Measurements from ENCODE around the gene PHF19.

Gene PHF19

GRCh38 chr9:120841930-120842684 lies 34.9 kb downstream of the PHF19 start:
- H3K27ac ChIP-seq (replicated peaks; ENCODE audit: low read length) = peak overlapping the region; percentile 80
- H3K23ac ChIP-seq (ENCODE audit: low read depth, low read length, poor library complexity) = peak overlapping the region; percentile 98
- H3K27me3 ChIP-seq (ENCODE audit: control insufficient read depth in 3 of 3, insufficient read depth in 3 of 3, low read depth in 1 of 3, low read length in 3 of 3) = no peaks in the 10 kb centered on the region
- peak overlapping the region; percentile 21 for H2BK120ac ChIP-seq (ENCODE audit: low read depth, low read length)
- peak overlapping the region; percentile 85 for H2BK5ac ChIP-seq (ENCODE audit: low read length)
- peak; percentile 23 for DNase-seq (ENCODE audit: low spot score)
- H3K79me1 ChIP-seq (ENCODE audit: low read depth, low read length) = peaks cover 8% of the 10 kb centered on the region
- peak overlapping the region; percentile 49 for H2BK15ac ChIP-seq (ENCODE audit: low read length)
- peak overlapping the region; percentile 99 for H3K18ac ChIP-seq (ENCODE audit: low read length)
- H4K91ac ChIP-seq (ENCODE audit: low read depth, low read length, poor library complexity) = no peak overlapping the region
- peaks cover 0 to 2% of the 10 kb centered on the region in 2 donors for H3K9me3 ChIP-seq (replicated peaks in 1 of 2; ENCODE audit: control insufficient read depth in 2 of 2, insufficient read depth in 1 of 2, low read depth in 1 of 2, low read length in 2 of 2)
- peaks cover 4 to 6% of the 10 kb centered on the region in 2 donors for H3K4me1 ChIP-seq (ENCODE audit: control insufficient read depth in 2 of 2, insufficient read depth in 1 of 2, low read depth in 1 of 2, low read length in 2 of 2)
- H4K8ac ChIP-seq (ENCODE audit: low read depth, low read length) = peak overlapping the region; percentile 95
- peak overlapping the region; percentile 70 for H2AK5ac ChIP-seq (ENCODE audit: low read depth, low read length)
- peak overlapping the region; percentile 91 for H3K4ac ChIP-seq (ENCODE audit: low read length)
- H2BK12ac ChIP-seq (ENCODE audit: low read length) = no peak overlapping the region
- peaks cover 0 to 3% of the 10 kb centered on the region in 2 donors for H3K36me3 ChIP-seq (replicated peaks in 1 of 2; ENCODE audit: control insufficient read depth in 2 of 2, insufficient read depth in 2 of 2, low read length in 2 of 2)
- no peak overlapping the region for H2AFZ ChIP-seq (ENCODE audit: low read length)
- peak overlapping the region; percentile 93 for H3K9ac ChIP-seq (ENCODE audit: low read depth, low read length, poor library complexity)
- peak overlapping the region; percentile 83 for H3K14ac ChIP-seq (ENCODE audit: low read length)
- WGBS, 2 donors (ENCODE audit: extremely low coverage in 2 of 2, insufficient read length in 2 of 2, insufficient replicate concordance in 1 of 2) = no CpG with 5 or more reads among the region's 18 CpGs
- H3K4me2 ChIP-seq (ENCODE audit: insufficient read depth, low read length, poor library complexity, severe bottlenecking) = peak overlapping the region; percentile 94
- peak overlapping the region in 1 of 2 donors; percentile 97 for H3K4me3 ChIP-seq (ENCODE audit: low read length in 2 of 2)

DNA sequence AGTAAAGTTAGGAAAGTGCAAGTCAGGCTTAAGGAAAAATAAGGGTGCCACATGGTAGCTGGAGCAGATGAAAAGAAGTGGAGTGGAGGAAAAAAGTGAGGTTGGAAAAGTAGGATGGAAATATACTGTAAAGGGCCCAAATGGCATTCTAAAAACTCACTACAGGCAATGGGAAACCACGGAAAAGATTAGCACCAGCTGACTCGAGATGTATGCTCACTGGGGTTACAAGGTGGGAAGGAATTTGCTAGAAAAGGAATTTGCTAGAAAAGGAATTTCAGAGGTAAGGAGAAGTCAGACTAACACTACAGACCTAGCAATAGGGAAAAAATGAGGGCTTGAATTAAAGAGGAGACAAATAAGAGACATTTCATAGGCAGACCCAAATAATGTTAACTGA lies 37.8 kb downstream of the PHF19 start:
- no peak overlapping the region for H2BK120ac ChIP-seq (ENCODE audit: low read depth, low read length)
- H3K4ac ChIP-seq (ENCODE audit: low read length) = no peak overlapping the region
- H4K8ac ChIP-seq (ENCODE audit: low read depth, low read length) = no peak overlapping the region
- no peak overlapping the region for H3K9ac ChIP-seq (ENCODE audit: low read depth, low read length, poor library complexity)
- peaks cover 8% of the 10 kb centered on the region for H3K79me1 ChIP-seq (ENCODE audit: low read depth, low read length)
- H3K18ac ChIP-seq (ENCODE audit: low read length) = no peak overlapping the region
- no peaks in the 10 kb centered on the region for H3K27me3 ChIP-seq (ENCODE audit: control insufficient read depth in 3 of 3, insufficient read depth in 3 of 3, low read depth in 1 of 3, low read length in 3 of 3)
- no peak overlapping the region for H2AK5ac ChIP-seq (ENCODE audit: low read depth, low read length)
- H3K14ac ChIP-seq (ENCODE audit: low read length) = no peak overlapping the region
- H4K91ac ChIP-seq (ENCODE audit: low read depth, low read length, poor library complexity) = no peak overlapping the region
- H2BK12ac ChIP-seq (ENCODE audit: low read length) = no peak overlapping the region
- H2BK15ac ChIP-seq (ENCODE audit: low read length) = no peak overlapping the region
- no peak overlapping the region for H3K23ac ChIP-seq (ENCODE audit: low read depth, low read length, poor library complexity)
- peaks cover 0 to 6% of the 10 kb centered on the region in 2 donors for H3K4me1 ChIP-seq (ENCODE audit: control insufficient read depth in 2 of 2, insufficient read depth in 1 of 2, low read depth in 1 of 2, low read length in 2 of 2)
- peaks cover 0 to 2% of the 10 kb centered on the region in 2 donors for H3K9me3 ChIP-seq (replicated peaks in 1 of 2; ENCODE audit: control insufficient read depth in 2 of 2, insufficient read depth in 1 of 2, low read depth in 1 of 2, low read length in 2 of 2)
- no peak overlapping the region for H2BK5ac ChIP-seq (ENCODE audit: low read length)
- H3K4me3 ChIP-seq (ENCODE audit: low read length in 2 of 2) = no peak overlapping the region
- no peak overlapping the region for H3K4me2 ChIP-seq (ENCODE audit: insufficient read depth, low read length, poor library complexity, severe bottlenecking)
- no peak for DNase-seq (ENCODE audit: low spot score)
- no peak overlapping the region for H2AFZ ChIP-seq (ENCODE audit: low read length)
- no peaks in the 10 kb centered on the region for H3K36me3 ChIP-seq (replicated peaks in 1 of 2; ENCODE audit: control insufficient read depth in 2 of 2, insufficient read depth in 2 of 2, low read length in 2 of 2)
- no CpG with 5 or more reads among the region's 2 CpGs for WGBS, 2 donors (ENCODE audit: extremely low coverage in 2 of 2, insufficient read length in 2 of 2, insufficient replicate concordance in 1 of 2)
- H3K27ac ChIP-seq (replicated peaks; ENCODE audit: low read length) = no peak overlapping the region

- Histone ChIP-seq H3K23ac (ENCODE audit: low read depth, low read length, poor library complexity) (no peak overlapping the region), H3K27ac (replicated peaks; ENCODE audit: low read length) (no peak overlapping the region), H4K8ac (ENCODE audit: low read depth, low read length) (no peak overlapping the region), H3K4ac (ENCODE audit: low read length) (no peak overlapping the region), H3K18ac (ENCODE audit: low read length) (no peak overlapping the region), H2BK12ac (ENCODE audit: low read length) (no peak overlapping the region), H3K4me3 (ENCODE audit: low read length in 2 of 2) (no peak overlapping the region), H2BK15ac (ENCODE audit: low read length) (no peak overlapping the region), H4K91ac (ENCODE audit: low read depth, low read length, poor library complexity) (no peak overlapping the region), H2AK5ac (ENCODE audit: low read depth, low read length) (no peak overlapping the region), H3K9ac (ENCODE audit: low read depth, low read length, poor library complexity) (no peak overlapping the region), H3K36me3 (replicated peaks in 1 of 2; ENCODE audit: control insufficient read depth in 2 of 2, insufficient read depth in 2 of 2, low read length in 2 of 2) (peaks cover 0 to 5% of the 10 kb centered on the region in 2 donors), H3K4me1 (ENCODE audit: control insufficient read depth in 2 of 2, insufficient read depth in 1 of 2, low read depth in 1 of 2, low read length in 2 of 2) (peaks cover 0 to 2% of the 10 kb centered on the region in 2 donors), H2AFZ (ENCODE audit: low read length) (no peak overlapping the region), H3K14ac (ENCODE audit: low read length) (no peak overlapping the region), H3K27me3 (ENCODE audit: control insufficient read depth in 3 of 3, insufficient read depth in 3 of 3, low read depth in 1 of 3, low read length in 3 of 3) (no peaks in the 10 kb centered on the region), H3K79me1 (ENCODE audit: low read depth, low read length) (peaks cover 6% of the 10 kb centered on the region), H3K9me3 (replicated peaks in 1 of 2; ENCODE audit: control insufficient read depth in 2 of 2, insufficient read depth in 1 of 2, low read depth in 1 of 2, low read length in 2 of 2) (no peaks in the 10 kb centered on the region), H2BK5ac (ENCODE audit: low read length) (no peak overlapping the region), H2BK120ac (ENCODE audit: low read depth, low read length) (no peak overlapping the region), H3K4me2 (ENCODE audit: insufficient read depth, low read length, poor library complexity, severe bottlenecking) (no peak overlapping the region)
- no CpG with 5 or more reads among the region's 3 CpGs for WGBS, 2 donors (ENCODE audit: extremely low coverage in 2 of 2, insufficient read length in 2 of 2, insufficient replicate concordance in 1 of 2)
- DNase-seq (ENCODE audit: low spot score) = no peak
Observed at GRCh38 chr9:120837921-120838320, 39.1 kb downstream of the PHF19 start.

- H2BK5ac ChIP-seq (ENCODE audit: low read length) = no peak overlapping the region
- DNase-seq (ENCODE audit: low spot score) = no peak
- no peak overlapping the region for H3K14ac ChIP-seq (ENCODE audit: low read length)
- H3K4ac ChIP-seq (ENCODE audit: low read length) = no peak overlapping the region
- no peaks in the 10 kb centered on the region for H3K9me3 ChIP-seq (replicated peaks in 1 of 2; ENCODE audit: control insufficient read depth in 2 of 2, insufficient read depth in 1 of 2, low read depth in 1 of 2, low read length in 2 of 2)
- H2BK15ac ChIP-seq (ENCODE audit: low read length) = no peak overlapping the region
- no peak overlapping the region for H4K91ac ChIP-seq (ENCODE audit: low read depth, low read length, poor library complexity)
- WGBS, 2 donors (ENCODE audit: extremely low coverage in 2 of 2, insufficient read length in 2 of 2, insufficient replicate concordance in 1 of 2) = no CpG with 5 or more reads among the region's 7 CpGs
- H3K36me3 ChIP-seq (replicated peaks in 1 of 2; ENCODE audit: control insufficient read depth in 2 of 2, insufficient read depth in 2 of 2, low read length in 2 of 2) = peaks cover 0 to 15% of the 10 kb centered on the region in 2 donors
- H2AK5ac ChIP-seq (ENCODE audit: low read depth, low read length) = no peak overlapping the region
- H3K18ac ChIP-seq (ENCODE audit: low read length) = no peak overlapping the region
- no peak overlapping the region for H2BK12ac ChIP-seq (ENCODE audit: low read length)
- no peak overlapping the region for H3K27ac ChIP-seq (replicated peaks; ENCODE audit: low read length)
- H2BK120ac ChIP-seq (ENCODE audit: low read depth, low read length) = no peak overlapping the region
- no peak overlapping the region for H3K9ac ChIP-seq (ENCODE audit: low read depth, low read length, poor library complexity)
- no peak overlapping the region for H2AFZ ChIP-seq (ENCODE audit: low read length)
- H4K8ac ChIP-seq (ENCODE audit: low read depth, low read length) = no peak overlapping the region
- H3K4me1 ChIP-seq (ENCODE audit: control insufficient read depth in 2 of 2, insufficient read depth in 1 of 2, low read depth in 1 of 2, low read length in 2 of 2) = no peaks in the 10 kb centered on the region
- no peak overlapping the region for H3K4me3 ChIP-seq (ENCODE audit: low read length in 2 of 2)
- no peak overlapping the region for H3K23ac ChIP-seq (ENCODE audit: low read depth, low read length, poor library complexity)
- peaks cover 2% of the 10 kb centered on the region for H3K79me1 ChIP-seq (ENCODE audit: low read depth, low read length)
- peaks cover 0 to 3% (median 0%) of the 10 kb centered on the region in 3 experiments for H3K27me3 ChIP-seq (ENCODE audit: control insufficient read depth in 3 of 3, insufficient read depth in 3 of 3, low read depth in 1 of 3, low read length in 3 of 3)
- H3K4me2 ChIP-seq (ENCODE audit: insufficient read depth, low read length, poor library complexity, severe bottlenecking) = no peak overlapping the region
Observed at GRCh38 chr9:120833325-120833724, 43.7 kb downstream of the PHF19 start.

All from neuronal stem cell (in vitro differentiated cells).